Endothelial cell of umbilical vein (primary cell): Measurements from ENCODE around the gene SLC35F5.

Experiments used
- CTCF ChIP-seq, 2 donors: IDR thresholded peaks; 1 replicate in 1 of 2; 2 replicates in 1 of 2; pipeline ENCODE4 v1.5.1; 2011; ENCODE audit warnings: low read length in 2 of 2, mild to moderate bottlenecking in 2 of 2, moderate library complexity in 2 of 2, control low read depth in 1 of 2, inconsistent platforms in 1 of 2, low read depth in 1 of 2; ENCODE audit not compliant: insufficient read depth in 1 of 2; ENCODE audit errors: extremely low read depth in 1 of 2
- EZH2 ChIP-seq: IDR thresholded peaks from 2 replicates; pipeline ENCODE4 v1.6.1; 2012; ENCODE audit warnings: borderline replicate concordance, low read depth, mild to moderate bottlenecking, moderate library complexity, low read length, inconsistent platforms; ENCODE audit not compliant: severe bottlenecking
- GATA2 ChIP-seq: IDR thresholded peaks from 2 replicates; pipeline ENCODE4 v1.7.0; 2011; ENCODE audit warnings: low read depth, mild to moderate bottlenecking, moderate library complexity, mixed read lengths, low read length; ENCODE audit not compliant: insufficient read length, insufficient read depth
- MYC ChIP-seq: IDR thresholded peaks from one replicate; pipeline ENCODE4 v1.6.1; 2011; ENCODE audit warnings: mild to moderate bottlenecking, low read depth, low read length
- POLR2A ChIP-seq: IDR thresholded peaks from 2 replicates; pipeline ENCODE4 v1.6.1; 2012; ENCODE audit warnings: low read depth, mild to moderate bottlenecking, control low read depth, low read length
- POLR2AphosphoS5 ChIP-seq: IDR thresholded peaks from 2 replicates; pipeline ENCODE4 v1.6.1; 2012; ENCODE audit warnings: low read depth, mild to moderate bottlenecking, control low read depth, low read length, moderate library complexity; ENCODE audit not compliant: insufficient read depth
- TF ChIP-seq, protein P1 (sequence below): IDR thresholded peaks from 2 replicates; pipeline ENCODE4 v1.6.1; 2011; ENCODE audit not compliant: insufficient read depth, insufficient read length

GRCh38 chr2:113723411-113723810 lies 33.0 kb downstream of the SLC35F5 start:
- TF ChIP-seq EZH2: no peak
- no peak for TF ChIP-seq CTCF (IDR thresholded peaks at IDR 0.05; ENCODE audit: extremely low read depth in 1 of 2, insufficient read depth in 1 of 2, low read depth in 1 of 2, low read length in 2 of 2)
- TF ChIP-seq, protein P1, sequence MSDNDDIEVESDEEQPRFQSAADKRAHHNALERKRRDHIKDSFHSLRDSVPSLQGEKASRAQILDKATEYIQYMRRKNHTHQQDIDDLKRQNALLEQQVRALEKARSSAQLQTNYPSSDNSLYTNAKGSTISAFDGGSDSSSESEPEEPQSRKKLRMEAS: no peak
- no peak for TF ChIP-seq POLR2A
- TF ChIP-seq POLR2AphosphoS5: no peak
- no peak for TF ChIP-seq MYC
- no peak for TF ChIP-seq GATA2
